Fibroblast of the aortic adventitia (primary cell): ENCODE results near the gene RAB3B. TPM values are rescaled to one million over a fixed set of nuclear protein-coding genes. Genes with fewer than 3 reads are reported as not detected.

Experiments used
- DNase-seq: peaks from one replicate; pipeline ENCODE4 v3.0.0-alpha.2; 2010; ENCODE audit warnings: low read depth
- H3K4me3 ChIP-seq: 2 replicates; pipeline ENCODE4 v1.5.1; 2011; ENCODE audit warnings: low read depth, mild to moderate bottlenecking, control low read depth, low read length, moderate library complexity
- total RNA-seq: library from RNA; depleted of rRNA; stranded (reverse); fragments of >200 nt; gene quantifications from 2 replicates; pipeline ENCODE4 v1.2.3, GENCODE V29; 2012; ENCODE audit warnings: low replicate concordance
- TF ChIP-seq, protein P1 (sequence below): IDR thresholded peaks from 2 replicates; pipeline ENCODE4 v1.5.1; 2011; ENCODE audit warnings: mild to moderate bottlenecking, low read length, control low read depth, inconsistent platforms; ENCODE audit not compliant: insufficient read depth

RAB3B gene
- total RNA-seq, 1 donor, result 63.4 TPM

DNA sequence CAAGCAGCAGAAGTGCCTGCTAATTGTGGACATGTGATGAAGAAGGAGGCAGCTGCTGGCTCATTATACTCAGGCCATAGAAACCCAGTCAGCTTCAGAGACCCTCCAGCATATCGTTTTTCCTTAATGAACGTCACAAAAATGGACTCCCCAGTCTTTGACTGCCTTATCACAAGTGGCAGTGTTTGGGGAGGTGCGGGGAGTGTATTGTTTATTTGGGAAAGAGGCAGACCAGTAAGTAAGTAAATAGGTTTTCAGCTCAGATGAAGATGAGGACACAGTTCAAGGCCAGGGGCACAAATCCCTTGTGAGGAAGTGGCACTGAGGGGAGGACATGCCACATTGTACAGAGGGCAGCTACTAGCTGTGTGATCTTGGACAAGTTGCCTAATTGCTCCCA lies 68.5 kb downstream of the RAB3B start:
- TF ChIP-seq, protein P1, sequence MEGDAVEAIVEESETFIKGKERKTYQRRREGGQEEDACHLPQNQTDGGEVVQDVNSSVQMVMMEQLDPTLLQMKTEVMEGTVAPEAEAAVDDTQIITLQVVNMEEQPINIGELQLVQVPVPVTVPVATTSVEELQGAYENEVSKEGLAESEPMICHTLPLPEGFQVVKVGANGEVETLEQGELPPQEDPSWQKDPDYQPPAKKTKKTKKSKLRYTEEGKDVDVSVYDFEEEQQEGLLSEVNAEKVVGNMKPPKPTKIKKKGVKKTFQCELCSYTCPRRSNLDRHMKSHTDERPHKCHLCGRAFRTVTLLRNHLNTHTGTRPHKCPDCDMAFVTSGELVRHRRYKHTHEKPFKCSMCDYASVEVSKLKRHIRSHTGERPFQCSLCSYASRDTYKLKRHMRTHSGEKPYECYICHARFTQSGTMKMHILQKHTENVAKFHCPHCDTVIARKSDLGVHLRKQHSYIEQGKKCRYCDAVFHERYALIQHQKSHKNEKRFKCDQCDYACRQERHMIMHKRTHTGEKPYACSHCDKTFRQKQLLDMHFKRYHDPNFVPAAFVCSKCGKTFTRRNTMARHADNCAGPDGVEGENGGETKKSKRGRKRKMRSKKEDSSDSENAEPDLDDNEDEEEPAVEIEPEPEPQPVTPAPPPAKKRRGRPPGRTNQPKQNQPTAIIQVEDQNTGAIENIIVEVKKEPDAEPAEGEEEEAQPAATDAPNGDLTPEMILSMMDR, result no peak
- no peak overlapping the region for H3K4me3 ChIP-seq
- DNase-seq, result no peak

DNA sequence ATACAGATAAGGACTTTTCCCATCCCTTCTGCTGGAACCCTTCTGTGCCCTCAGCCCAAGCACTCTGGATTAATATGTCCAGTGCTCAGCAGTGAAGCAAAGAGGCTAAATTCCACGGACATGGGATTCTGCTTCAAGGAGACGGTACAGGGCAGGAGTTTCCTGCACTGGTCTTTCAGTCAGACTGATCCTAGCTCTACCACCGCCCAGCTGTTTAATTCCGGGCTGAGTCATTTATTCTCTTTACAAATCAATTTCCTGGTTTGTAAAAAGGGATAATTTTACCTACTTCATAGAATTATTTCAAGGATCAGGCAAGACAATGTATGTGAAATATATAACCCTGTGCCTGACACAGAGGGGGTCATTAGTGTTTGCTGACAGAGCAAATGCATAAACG lies 70.4 kb downstream of the RAB3B start:
- TF ChIP-seq, protein P1, result no peak
- no peak for DNase-seq
- H3K4me3 ChIP-seq, result no peak overlapping the region

DNA sequence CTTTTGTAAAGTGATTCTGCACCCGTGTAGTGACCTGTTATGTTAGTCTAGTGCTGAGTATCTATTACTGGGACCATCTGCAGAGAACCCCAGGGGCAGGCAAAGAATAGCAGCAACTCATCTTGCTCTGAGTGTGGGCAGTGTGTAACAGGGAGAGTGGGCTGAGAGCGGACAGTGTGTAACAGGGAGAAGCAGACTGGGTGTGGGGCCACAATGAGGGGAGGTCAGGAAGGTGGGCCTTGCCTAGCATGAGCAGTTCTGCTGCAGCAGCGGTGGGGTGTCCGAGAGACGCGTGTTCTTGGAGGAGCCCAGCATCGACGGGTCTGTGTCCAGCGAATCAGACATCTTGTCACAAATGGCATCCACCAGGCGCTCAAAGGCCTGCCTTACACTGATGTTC lies 70.8 kb downstream of the RAB3B start:
- H3K4me3 ChIP-seq, result no peak overlapping the region
- TF ChIP-seq, protein P1, result no peak
- no peak for DNase-seq

DNA sequence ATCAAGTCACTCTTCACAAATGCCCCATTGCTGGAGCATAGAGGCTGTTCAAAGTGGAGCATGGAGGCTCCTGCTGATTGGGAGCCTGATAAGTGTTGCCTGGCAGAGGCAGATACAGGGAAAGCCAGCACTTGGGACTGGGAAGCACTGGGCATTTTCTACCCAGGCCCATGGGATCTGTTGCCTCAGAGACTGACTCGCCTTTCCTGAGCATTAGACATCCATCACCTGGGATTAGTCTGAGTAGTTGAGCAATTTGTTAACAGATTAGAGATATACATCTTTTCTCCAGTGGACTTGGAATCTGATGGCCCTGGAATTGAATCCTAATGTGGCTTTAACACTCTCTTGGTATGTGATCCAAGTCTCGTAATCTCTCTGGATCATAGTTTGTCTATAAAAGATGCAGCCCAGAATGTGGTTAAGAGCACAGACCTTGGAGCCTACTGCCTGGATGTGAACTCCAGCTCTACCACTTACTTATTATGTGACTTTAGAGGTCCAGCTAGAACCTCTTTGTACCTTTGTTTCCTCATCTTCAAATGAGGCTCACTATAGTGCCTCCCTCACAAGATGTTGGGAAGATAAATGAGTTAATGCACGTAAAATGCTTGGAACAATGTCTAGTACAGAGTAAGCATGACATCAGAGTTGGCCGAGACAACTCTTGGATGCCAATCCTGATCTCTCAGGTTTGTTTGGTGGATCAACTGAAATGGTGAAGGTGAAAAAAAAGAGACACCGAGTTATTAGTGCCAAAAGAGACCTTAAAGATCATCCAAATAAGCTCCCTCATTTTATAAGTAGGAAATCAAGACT lies 73.7 kb downstream of the RAB3B start:
- no peak overlapping the region for H3K4me3 ChIP-seq
- TF ChIP-seq, protein P1, result no peak
- DNase-seq, result peak; percentile 90

DNA sequence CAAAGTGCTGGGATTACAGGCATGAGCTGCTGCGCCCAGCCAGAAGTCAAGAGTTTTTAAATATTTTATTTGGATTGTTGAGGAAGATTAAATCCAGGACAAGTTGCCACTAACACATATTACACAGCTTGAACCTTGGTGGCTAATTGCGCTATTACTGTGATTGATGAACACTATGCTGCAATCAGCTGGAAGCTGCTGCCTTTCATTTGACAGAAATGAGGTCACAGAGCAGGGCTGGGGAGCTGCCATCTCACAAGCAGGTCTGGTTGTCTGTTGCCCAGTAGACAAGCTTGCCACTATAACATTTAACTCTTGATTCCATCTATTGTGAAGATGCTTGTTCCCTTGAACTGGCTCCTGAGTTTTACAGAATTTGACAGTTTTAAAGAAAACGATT lies 74.5 kb downstream of the RAB3B start:
- peak; percentile 53 for DNase-seq
- TF ChIP-seq, protein P1, result no peak
- no peak overlapping the region for H3K4me3 ChIP-seq

DNA sequence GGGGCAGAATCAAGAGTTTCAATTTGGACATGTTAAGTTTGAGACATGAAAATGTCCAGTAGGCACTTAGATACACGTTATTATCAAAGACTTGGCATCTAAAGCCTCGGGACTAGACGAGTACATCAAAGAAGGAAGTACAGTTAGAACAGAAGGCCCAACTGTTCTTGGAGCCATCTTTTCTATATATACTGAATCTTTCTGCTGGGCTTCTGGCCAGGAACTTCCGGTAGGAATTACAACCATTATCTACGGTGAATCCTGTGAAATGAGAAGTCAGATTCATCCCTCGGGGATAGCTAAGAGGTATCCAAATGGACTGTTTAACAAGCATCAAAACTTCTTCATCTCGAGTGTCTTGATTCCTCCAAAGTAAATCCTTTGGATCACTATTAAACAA lies 77.6 kb downstream of the RAB3B start:
- H3K4me3 ChIP-seq, result no peak overlapping the region
- DNase-seq, result no peak
- TF ChIP-seq, protein P1, result no peak
